Endothelial cell of umbilical vein (primary cell): ENCODE results near the gene SLC26A6. TPM values are rescaled to one million over a fixed set of nuclear protein-coding genes. Genes with fewer than 3 reads are reported as not detected.

Experiments used
- BruUV-seq: library from RNA; stranded (reverse); fragments of 400-500 nt; replicated peaks from 2 replicates; lab custom pipeline; 2021; lab: Mats Ljungman, UMichigan
- CTCF ChIA-PET: fragments of 300-600, 350-600 bp; sonication (Branson Sonifier 250); formaldehyde crosslinking; loops from one replicate; lab custom pipeline; 2021; ENCODE audit warnings: antibody characterized with exemption, inconsistent platforms; lab: Charles Lee
- POLR2A ChIA-PET: fragments of 300-600, 350-600 bp; sonication (Branson Sonifier 250); formaldehyde crosslinking; loops from one replicate; lab custom pipeline; 2021; ENCODE audit warnings: antibody characterized with exemption, inconsistent platforms; lab: Charles Lee
- DNase-seq: peaks from one replicate; pipeline ENCODE4 v3.0.0-alpha.2; 2011; ENCODE audit warnings: low read depth, low spot score
- FAIRE-seq: peaks from 2 replicates; lab custom pipeline; 2011; peaks lifted over from hg19 to GRCh38; lab: Jason Lieb, UNC
- H2AFZ ChIP-seq: 2 replicates; pipeline ENCODE4 v1.6.0; 2012; ENCODE audit warnings: low read depth, low read length, control low read depth, inconsistent platforms
- H3K27ac ChIP-seq: 2 replicates; pipeline ENCODE4 v1.5.1; 2011; ENCODE audit warnings: low read depth, mild to moderate bottlenecking, control low read depth, low read length, moderate library complexity; ENCODE audit not compliant: insufficient read depth
- H3K27me3 ChIP-seq, 2 experiments: 2 replicates each; pipeline versions ENCODE4 v1.6.0 to v1.6.1; 2011; ENCODE audit warnings: low read length in 2 of 2, mixed read lengths in 1 of 2; ENCODE audit not compliant: control insufficient read depth in 2 of 2, insufficient read depth in 2 of 2
- H3K36me3 ChIP-seq, 2 experiments: 2 replicates in 1 of 2; 3 replicates in 1 of 2; pipeline ENCODE4 v1.5.1; 2011; ENCODE audit warnings: low read length in 2 of 2, mild to moderate bottlenecking in 1 of 2, moderate library complexity in 1 of 2; ENCODE audit not compliant: control insufficient read depth in 2 of 2, insufficient read depth in 2 of 2; ENCODE audit errors: extremely low read depth in 1 of 2
- H3K4me1 ChIP-seq: 3 replicates; pipeline ENCODE4 v1.5.1; 2011; ENCODE audit warnings: mild to moderate bottlenecking, low read length; ENCODE audit not compliant: control insufficient read depth, insufficient read depth; ENCODE audit errors: extremely low read depth
- H3K4me2 ChIP-seq: 2 replicates; pipeline ENCODE4 v1.6.1; 2011; ENCODE audit warnings: low read length, control low read depth, mixed read lengths; ENCODE audit not compliant: insufficient read depth
- H3K4me3 ChIP-seq, 3 experiments: fragments of 200-600 bp in 1 of 3; sonication (generic), shearing (Covaris generic) in 1 of 3; replicated peaks in 1 of 3; 2 replicates each; pipeline ENCODE4 v1.5.1; 2011 to 2016; ENCODE audit warnings: control low read depth in 3 of 3, low read length in 3 of 3, mild to moderate bottlenecking in 2 of 3, inconsistent platforms in 1 of 3, low read depth in 1 of 3, moderate library complexity in 1 of 3; ENCODE audit not compliant: insufficient read depth in 1 of 3
- H3K79me2 ChIP-seq: 2 replicates; pipeline ENCODE4 v1.6.0; 2012; ENCODE audit warnings: low read length, inconsistent platforms; ENCODE audit not compliant: control insufficient read depth, insufficient read depth
- H3K9ac ChIP-seq: replicated peaks from 2 replicates; pipeline ENCODE3; 2011; ENCODE audit warnings: low read length, control low read depth; ENCODE audit not compliant: insufficient read depth; ENCODE audit errors: extremely low read depth
- H3K9me1 ChIP-seq: replicated peaks from 3 replicates; pipeline ENCODE4 v1.6.0; 2011; ENCODE audit warnings: mild to moderate bottlenecking, low read length; ENCODE audit not compliant: control insufficient read depth, insufficient read depth; ENCODE audit errors: extremely low read depth
- H3K9me3 ChIP-seq: replicated peaks from 2 replicates; pipeline ENCODE4 v1.5.1; 2012; ENCODE audit warnings: low read length, inconsistent platforms; ENCODE audit not compliant: control insufficient read depth, insufficient read depth
- H4K20me1 ChIP-seq: replicated peaks from 2 replicates; pipeline ENCODE3; 2011; ENCODE audit warnings: mild to moderate bottlenecking, low read length; ENCODE audit not compliant: control insufficient read depth, insufficient read depth; ENCODE audit errors: extremely low read depth
- EZH2 ChIP-seq: IDR thresholded peaks from 2 replicates; pipeline ENCODE4 v1.6.1; 2012; ENCODE audit warnings: borderline replicate concordance, low read depth, mild to moderate bottlenecking, moderate library complexity, low read length, inconsistent platforms; ENCODE audit not compliant: severe bottlenecking
- FOS ChIP-seq: IDR thresholded peaks from 2 replicates; pipeline ENCODE4 v1.6.1; 2011; ENCODE audit warnings: mild to moderate bottlenecking, low read length, moderate library complexity, borderline replicate concordance; ENCODE audit not compliant: insufficient read depth
- GATA2 ChIP-seq: IDR thresholded peaks from 2 replicates; pipeline ENCODE4 v1.7.0; 2011; ENCODE audit warnings: low read depth, mild to moderate bottlenecking, moderate library complexity, mixed read lengths, low read length; ENCODE audit not compliant: insufficient read length, insufficient read depth
- JUN ChIP-seq: IDR thresholded peaks from 2 replicates; pipeline ENCODE4 v1.6.1; 2011; ENCODE audit warnings: borderline replicate concordance, low read depth; ENCODE audit not compliant: insufficient read length, insufficient read depth
- MYC ChIP-seq: IDR thresholded peaks from one replicate; pipeline ENCODE4 v1.6.1; 2011; ENCODE audit warnings: mild to moderate bottlenecking, low read depth, low read length
- POLR2A ChIP-seq: IDR thresholded peaks from 2 replicates; pipeline ENCODE4 v1.6.1; 2012; ENCODE audit warnings: low read depth, mild to moderate bottlenecking, control low read depth, low read length
- POLR2AphosphoS5 ChIP-seq: IDR thresholded peaks from 2 replicates; pipeline ENCODE4 v1.6.1; 2012; ENCODE audit warnings: low read depth, mild to moderate bottlenecking, control low read depth, low read length, moderate library complexity; ENCODE audit not compliant: insufficient read depth
- dilution Hi-C: fragments of 300-500 bp; cut with MboI; formaldehyde crosslinking; loops from one replicate; pipeline ENCODE4 v1.15.0; 2019; ENCODE audit warnings: low sequenced_read_pairs; ENCODE audit not compliant: extremely low pct_ligation_motif_present
- intact Hi-C: fragments of 100-400 bp; cut with micrococcal nuclease; formaldehyde crosslinking; loops from one replicate; pipeline ENCODE4 v1.10.0; 2022
- polyA plus RNA-seq, 4 experiments: library from polyadenylated mRNA; depleted of rRNA in 3 of 4; stranded (reverse) in 3 of 4; unstranded in 1 of 4; fragments of >200 nt; gene quantifications; 2 replicates each; pipeline versions ENCODE4 v1.2.1 to v1.2.3, GENCODE V29; 2011 to 2012; ENCODE audit warnings: missing spikeins in 1 of 4
- total RNA-seq: library from RNA; stranded (reverse); gene quantifications from 2 replicates; pipeline ENCODE4 v1.2.3, GENCODE V29; 2021
- TF ChIP-seq, protein P1 (sequence below), 2 donors: IDR thresholded peaks; 1 replicate in 1 of 2; 2 replicates in 1 of 2; pipeline ENCODE4 v1.5.1; 2011; ENCODE audit warnings: low read length in 2 of 2, mild to moderate bottlenecking in 2 of 2, moderate library complexity in 2 of 2, control low read depth in 1 of 2, inconsistent platforms in 1 of 2, low read depth in 1 of 2; ENCODE audit not compliant: insufficient read depth in 1 of 2; ENCODE audit errors: extremely low read depth in 1 of 2
- TF ChIP-seq, protein P2 (sequence below): IDR thresholded peaks from 2 replicates; pipeline ENCODE4 v1.6.1; 2011; ENCODE audit not compliant: insufficient read depth, insufficient read length

SLC26A6 gene
- total and polyA plus RNA-seq, 2 donors (not counting 3 experiments of a cell fraction or from before 2014, with no cell fraction given): 31.0 to 32.2 TPM

DNA sequence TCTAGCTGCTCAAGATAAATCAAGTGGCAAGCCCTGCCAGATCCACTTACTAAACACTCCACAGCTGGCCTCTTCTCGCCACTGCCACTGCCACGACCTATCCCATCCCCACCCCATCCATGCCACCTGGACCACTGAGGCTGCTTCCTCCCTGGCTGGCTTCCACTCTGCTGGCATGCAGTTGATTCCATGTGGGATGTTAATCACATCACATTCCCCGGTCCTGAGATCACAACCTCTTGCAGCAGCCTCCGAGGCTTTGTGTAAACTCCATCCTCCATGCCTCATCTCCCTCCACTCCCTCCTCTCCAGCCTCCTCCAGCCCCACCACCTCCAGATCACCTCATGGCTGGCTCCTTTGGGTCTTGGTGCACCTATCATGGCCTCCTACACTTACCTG is 42.8 kb upstream of the SLC26A6 start:
- intact Hi-C loops (no loop called here), dilution Hi-C loops (no loop called here)
- H3K4me3 ChIP-seq: no peak overlapping the region
- DNase-seq (no peak), FAIRE-seq (no peak)
- no peaks in the 10 kb centered on the region for H3K79me2 ChIP-seq
- no peaks in the 10 kb centered on the region for H3K4me1 ChIP-seq
- H3K27me3 ChIP-seq: no peaks in the 10 kb centered on the region
- TF ChIP-seq EZH2: no peak
- no peak for TF ChIP-seq JUN
- TF ChIP-seq, protein P1, sequence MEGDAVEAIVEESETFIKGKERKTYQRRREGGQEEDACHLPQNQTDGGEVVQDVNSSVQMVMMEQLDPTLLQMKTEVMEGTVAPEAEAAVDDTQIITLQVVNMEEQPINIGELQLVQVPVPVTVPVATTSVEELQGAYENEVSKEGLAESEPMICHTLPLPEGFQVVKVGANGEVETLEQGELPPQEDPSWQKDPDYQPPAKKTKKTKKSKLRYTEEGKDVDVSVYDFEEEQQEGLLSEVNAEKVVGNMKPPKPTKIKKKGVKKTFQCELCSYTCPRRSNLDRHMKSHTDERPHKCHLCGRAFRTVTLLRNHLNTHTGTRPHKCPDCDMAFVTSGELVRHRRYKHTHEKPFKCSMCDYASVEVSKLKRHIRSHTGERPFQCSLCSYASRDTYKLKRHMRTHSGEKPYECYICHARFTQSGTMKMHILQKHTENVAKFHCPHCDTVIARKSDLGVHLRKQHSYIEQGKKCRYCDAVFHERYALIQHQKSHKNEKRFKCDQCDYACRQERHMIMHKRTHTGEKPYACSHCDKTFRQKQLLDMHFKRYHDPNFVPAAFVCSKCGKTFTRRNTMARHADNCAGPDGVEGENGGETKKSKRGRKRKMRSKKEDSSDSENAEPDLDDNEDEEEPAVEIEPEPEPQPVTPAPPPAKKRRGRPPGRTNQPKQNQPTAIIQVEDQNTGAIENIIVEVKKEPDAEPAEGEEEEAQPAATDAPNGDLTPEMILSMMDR (IDR thresholded peaks at IDR 0.05; ENCODE audit: extremely low read depth in 1 of 2, insufficient read depth in 1 of 2, low read depth in 1 of 2, low read length in 2 of 2): no peak
- TF ChIP-seq FOS: no peak
- no peak for TF ChIP-seq GATA2
- TF ChIP-seq MYC: no peak
- no peak for TF ChIP-seq POLR2A
- TF ChIP-seq POLR2AphosphoS5: no peak
- TF ChIP-seq, protein P2, sequence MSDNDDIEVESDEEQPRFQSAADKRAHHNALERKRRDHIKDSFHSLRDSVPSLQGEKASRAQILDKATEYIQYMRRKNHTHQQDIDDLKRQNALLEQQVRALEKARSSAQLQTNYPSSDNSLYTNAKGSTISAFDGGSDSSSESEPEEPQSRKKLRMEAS: no peak
- H3K9ac ChIP-seq: no peak overlapping the region
- H3K27ac ChIP-seq: no peak overlapping the region
- no peaks in the 10 kb centered on the region for H3K9me3 ChIP-seq
- H3K36me3 ChIP-seq: peaks cover 2 to 12% of the 10 kb centered on the region in 2 experiments
- no peaks in the 10 kb centered on the region for H4K20me1 ChIP-seq
- no TSS peak for BruUV-seq
- no peak overlapping the region for H3K4me2 ChIP-seq
- ChIA-PET POLR2A (no interaction called here), CTCF (interaction anchor here (1.3 kb wide), 1 partner anchor 8 kb away, joined by 4 read pairs; the partner anchor contains the start of gene NCKIPSD)
- H3K9me1 ChIP-seq: no peaks in the 10 kb centered on the region
- H2AFZ ChIP-seq: no peak overlapping the region
